NCI-H128 (cell line): ENCODE results near the gene DLG4.
"Not testable (repeated sequence)": the region's sequence is repeated elsewhere in the genome, so short reads cannot be mapped to it uniquely, and the experiment has no call there.

Source experiments
- DNase-seq: peaks from one replicate; lab custom pipeline; 2025; ENCODE audit not compliant: unreplicated experiment; lab: John Stamatoyannopoulos, UW

The DLG4 gene

DNA sequence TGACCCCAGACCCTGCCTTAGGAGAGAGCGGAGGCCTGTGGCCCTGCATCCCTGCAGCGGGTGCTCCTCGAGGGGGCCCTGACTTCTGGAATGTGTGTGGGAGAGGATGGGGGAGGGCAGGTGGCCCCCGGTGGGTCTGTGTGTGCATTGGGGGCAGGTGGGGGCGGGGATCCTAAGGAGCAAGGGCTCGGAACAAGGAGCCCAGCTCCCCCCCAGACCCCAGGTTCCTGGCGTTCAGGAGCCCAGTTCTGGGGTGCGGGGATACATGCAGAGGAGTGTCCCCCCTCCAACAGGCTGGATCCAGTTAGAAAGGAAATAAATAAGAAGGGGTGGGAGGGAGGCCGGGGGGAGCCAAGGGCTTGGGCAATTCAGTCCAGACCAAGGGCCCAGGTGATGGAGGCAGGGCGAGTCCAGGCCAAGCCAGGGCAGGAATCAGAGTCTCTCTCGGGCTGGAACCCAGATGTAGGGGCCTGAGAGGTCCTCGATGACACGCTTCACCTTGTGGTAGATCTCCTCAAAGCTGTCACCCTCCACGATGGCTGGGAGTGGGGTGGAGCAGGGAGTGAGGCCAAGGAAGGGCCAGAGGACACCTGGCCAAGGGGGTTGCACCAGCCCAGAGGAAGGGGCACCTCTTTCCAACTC, 29.2 kb downstream of the DLG4 start:
- no peak for DNase-seq

DNA sequence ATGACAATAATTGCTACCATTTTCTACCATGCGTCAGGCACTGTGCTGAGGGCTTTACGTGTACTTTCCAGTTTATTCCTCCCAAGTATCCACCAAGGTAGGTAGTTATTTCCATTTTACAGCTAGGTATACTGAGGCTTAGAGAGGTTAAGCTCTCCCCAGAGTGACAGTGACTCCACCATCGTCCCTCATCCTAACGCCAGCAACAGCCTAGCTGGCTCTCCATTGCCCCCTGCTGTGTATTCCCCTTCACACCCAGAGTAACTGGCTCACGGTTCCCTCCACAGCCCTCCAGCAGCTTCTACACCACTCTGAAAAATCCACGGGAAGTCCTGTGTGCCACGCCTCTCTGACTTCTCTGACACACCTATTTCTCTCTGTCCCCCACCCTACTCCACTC, 33.4 kb downstream of the DLG4 start:
- DNase-seq = no peak

DNA sequence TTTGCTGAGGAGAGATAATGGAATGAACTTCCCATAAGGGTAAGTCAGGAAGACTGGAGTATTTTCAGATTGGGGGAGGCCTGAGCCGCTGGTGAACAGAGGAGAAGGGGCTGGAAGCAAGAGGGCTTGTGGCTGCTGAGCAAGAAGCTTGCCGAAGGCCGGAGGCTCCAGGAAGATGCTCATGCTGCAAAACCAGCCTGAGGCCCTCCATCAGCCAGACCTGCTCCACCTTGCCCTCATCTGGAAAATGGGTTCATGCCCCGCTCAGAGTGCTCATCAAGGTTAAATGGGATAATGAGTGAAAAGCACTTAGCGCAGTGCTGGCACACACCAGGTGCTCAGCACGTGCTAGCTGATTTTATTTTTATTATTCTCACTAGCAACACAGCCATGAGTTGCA, 35.0 kb downstream of the DLG4 start:
- no peak for DNase-seq

DNA sequence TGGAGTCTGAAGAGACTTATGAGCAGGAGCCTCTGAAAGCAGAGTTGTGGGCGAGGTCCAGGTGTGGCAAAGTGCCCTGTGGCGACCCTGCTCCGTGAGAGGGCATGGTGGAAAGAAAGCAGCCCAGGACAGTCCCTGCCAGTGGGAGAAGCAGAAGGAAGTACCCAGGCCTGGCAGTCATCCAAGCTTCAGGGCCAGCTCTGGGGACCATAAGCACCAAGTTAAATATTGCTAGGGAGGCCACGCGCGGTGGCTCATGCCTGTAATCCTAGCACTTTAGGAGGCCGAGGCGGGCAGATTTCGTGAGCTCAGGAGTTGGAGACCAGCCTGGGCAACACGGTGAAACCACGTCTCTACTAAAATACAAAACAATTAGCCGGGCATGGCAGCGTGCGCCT, 35.5 kb downstream of the DLG4 start:
- no peak for DNase-seq

DNA sequence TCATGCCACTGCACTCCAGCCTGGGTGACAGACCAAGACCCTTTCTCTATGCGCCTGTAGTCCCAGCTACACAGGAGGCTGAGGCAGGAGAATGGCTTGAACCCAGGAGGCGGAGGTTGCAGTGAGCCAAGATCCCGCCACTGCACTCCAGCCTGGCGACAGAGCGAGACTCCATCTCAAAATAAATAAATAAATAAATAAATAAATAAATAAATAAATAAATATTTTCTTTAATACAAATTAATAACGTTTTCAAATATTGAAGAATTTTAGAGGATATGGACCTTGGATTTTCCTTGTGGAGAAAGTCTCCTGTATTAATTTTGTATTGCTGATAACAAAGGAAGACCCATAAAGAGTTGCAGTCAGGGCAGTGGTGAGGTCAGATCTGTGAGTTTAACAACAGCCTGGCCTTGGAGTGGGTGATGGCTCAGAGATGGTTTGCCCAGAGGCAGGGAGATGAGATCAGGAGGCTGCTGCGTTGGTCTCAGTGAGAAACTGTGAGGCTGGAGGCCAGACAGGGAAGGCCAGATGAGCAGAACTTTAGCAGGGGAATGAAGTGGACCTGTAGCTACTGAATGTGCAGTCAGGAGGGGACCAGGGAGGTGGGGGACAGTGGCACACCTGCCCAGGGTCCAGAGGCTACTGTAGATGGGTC, 36.1 kb downstream of the DLG4 start:
- no peak for DNase-seq

DNA sequence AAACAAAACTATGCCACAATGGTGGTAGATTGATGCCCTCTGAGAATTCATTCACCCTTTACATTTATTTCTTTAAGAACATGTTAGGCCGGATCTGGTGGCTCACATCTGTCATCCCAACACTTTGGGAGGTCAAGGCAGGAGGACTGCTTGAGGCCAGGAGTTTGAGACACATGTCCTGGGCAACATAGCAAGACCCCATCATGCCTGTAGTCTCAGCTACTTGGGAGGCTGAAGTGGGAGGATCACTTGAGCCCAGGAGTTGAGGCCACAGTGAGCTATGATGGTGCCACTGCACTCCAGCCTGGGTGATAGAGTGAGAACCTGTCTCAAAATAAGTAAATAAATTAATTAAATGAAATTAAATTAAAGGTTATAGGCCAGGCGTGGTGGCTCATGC, 37.5 kb downstream of the DLG4 start:
- DNase-seq = not testable (repeated sequence)

DNA sequence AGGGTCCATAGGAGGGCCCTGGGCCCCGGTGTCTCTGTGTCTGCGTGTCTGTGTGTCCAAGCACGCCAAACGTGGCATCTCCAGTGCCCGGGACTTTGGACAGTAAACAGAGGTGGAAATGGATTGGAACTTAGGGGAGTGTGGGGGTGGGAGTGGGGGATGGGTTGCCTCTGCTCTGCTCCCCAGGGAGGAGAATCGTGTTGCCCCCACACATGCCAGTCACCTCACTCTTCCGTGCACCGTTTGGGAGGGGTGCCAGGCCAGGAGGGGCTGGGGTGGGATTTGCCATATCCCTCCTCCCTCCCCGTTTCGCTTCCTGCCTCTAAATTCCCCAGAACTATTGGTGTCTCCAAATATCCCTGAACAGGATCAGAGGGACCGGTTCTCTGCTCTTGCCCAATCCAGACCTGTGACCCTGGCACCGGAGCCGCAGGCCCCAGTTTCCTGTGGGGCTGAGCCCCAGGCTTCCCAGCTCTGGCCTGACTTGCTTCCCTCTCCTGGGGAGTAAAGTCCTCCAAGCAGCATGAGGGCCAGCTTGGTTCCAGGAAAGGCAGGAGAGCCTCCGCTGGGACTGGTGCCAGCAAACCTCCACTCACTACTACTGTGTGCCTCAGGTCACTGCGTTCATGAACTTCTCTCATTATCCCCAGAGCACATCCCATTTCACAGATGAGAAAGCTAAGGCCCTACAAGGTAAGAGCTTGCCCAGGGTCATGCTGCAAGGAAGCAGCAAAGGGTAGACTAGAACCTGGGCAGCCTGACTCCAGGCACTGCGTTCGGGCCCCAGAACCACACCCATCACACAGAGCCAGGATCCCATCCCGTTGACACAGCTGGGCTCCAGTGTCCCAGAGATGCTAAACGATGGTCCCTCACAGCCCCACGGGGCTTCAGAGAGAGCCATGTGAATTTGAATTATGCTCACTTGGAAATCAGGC, 40.0 kb downstream of the DLG4 start, which contains the start of gene ASGR1:
ASGR1 (minus strand) TSS at position 54 of the 938 bp plus-strand sequence. CDS start 807 bp downstream, outside the sequence.
- DNase-seq = no peak

DNA sequence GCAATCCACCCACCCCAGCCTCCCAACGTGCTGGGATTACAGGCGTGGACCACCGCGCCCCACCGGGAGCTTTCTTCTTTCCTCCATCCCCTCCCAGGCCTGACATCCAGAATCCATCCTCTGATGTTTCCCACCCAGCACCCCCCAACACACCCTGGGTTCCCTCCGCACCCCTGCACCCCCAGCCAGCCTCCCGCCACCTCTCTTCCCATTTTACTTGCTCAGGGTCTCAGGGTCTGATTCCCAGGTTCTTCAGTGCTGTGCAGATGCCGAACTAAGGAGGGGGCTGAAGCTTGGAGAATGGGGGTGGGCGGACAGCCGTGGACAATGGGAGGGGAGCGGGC, 40.7 kb downstream of the DLG4 start:
- DNase-seq = no peak

DNA sequence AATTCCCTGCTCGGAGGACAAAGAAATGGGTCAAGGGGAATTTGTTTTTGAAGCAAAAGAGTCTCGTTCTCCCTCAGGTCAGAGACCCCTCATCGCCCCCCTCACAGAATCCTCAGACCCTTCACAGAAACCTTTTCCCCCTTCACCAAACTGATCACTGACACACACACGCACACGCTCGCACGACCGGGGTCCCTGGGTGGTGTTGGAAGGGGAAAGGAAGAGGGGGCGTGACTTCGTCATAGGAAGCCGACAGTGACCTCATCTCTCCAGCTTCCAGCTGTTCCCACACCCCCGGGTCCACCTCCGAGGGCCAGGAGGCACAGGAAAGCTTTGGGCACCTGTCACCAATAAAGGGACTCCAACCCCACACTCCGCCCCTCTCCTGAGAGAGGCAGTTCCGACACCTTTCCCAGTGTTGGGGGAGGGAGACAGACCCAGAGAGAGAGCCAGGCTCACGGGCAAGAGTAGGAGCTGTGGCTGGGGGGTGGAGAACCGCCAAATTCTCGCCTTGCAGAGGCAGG, 41.6 kb downstream of the DLG4 start:
- DNase-seq = peak; percentile 52

DNA sequence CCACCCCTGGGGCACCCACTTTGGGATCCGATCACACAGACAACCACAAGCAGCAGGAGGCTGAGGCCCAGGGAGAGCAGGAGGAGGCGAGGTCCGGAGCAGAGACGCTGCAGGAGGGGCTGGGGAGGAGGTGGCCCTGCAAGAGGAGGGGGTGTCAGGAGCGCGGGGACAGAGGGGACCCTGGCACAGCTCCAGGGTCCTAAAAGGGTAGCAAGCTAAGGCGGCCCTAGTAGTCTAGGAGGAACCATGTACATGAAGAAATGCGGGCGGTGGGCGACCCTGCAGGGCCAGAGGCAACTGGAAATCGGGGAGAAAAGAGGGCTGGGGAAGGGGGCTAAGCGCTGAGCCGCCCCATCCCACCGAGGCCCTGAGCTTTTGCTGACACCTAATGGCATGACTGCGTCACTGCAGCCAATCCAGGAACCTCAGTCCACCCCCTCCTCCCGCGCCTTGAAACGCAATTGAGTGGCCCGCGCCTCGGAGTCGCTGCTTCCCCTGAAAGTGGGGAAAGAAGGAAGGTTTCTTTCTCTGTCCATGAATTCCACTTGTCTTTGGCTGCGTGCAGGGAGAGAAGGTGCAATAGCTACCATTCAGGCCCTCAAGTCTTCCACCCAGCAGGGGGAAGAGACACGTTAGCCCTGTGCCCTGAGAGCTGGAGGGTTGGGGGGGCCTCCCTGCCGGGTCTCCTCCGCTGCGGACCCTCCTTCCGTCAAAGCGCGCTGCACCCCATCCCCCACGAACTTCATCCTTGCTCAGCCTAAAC, 42.3 kb downstream of the DLG4 start:
- DNase-seq = peak; percentile 75

DNA sequence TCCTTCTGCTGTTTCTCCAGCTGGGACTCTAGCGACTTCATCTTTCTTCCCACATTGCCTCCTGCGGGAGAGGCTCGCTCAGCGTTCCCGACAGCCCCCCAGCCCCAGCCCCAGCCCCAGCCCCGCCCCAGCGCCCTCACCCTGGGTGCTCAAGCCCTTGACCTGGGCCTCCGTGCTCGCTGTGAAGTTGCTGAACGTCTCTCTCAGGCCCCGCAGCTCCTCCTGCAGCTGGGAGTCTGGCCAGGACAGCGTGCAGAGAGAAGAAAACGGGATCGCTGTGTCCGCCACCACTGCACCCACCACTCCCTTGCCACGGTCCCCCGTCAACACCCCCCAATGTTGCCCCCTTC, 42.8 kb downstream of the DLG4 start:
- DNase-seq = no peak

DNA sequence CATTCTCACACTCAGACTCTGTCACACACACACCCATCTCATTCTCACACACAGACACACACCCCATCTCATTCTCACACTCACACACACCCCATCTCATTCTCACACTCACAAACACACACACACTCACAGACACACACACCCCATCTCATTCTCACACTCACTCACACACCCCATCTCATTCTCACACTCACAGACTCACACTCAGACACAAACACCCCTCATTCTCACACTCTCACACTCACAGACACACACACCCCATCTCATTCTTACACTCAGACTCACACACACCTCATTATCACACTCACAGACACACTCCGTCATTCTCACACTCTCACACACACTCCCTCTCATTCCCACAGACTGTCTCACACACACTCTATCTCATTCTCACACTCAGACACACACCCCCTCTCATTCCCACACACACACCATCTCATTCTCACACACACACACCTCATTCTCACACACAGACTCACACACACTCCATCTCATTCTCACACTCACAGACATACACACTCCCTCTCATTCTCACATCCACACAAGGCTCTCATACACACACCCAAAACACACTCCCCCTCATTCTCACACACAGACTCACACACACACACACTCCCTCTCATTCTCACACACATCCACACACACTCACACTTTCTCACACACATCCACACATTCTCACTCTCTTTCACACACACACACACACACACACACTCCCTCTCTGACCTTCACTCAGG, 43.4 kb downstream of the DLG4 start:
- DNase-seq = no peak

DNA sequence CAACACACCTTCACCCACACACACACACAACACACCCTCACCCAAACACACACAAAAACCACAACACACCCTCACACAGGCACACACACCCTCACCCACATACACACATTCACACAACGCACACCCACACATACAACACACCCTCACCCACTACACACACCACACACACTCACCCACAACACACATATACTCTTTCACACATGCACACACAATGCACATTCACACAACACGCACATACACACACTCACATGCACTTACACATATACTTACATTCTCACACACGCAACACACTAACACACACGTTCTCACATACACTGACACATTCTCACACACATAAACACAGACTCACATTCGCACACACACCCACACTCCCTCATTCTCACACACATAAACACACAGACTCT, 44.3 kb downstream of the DLG4 start:
- DNase-seq = no peak

DNA sequence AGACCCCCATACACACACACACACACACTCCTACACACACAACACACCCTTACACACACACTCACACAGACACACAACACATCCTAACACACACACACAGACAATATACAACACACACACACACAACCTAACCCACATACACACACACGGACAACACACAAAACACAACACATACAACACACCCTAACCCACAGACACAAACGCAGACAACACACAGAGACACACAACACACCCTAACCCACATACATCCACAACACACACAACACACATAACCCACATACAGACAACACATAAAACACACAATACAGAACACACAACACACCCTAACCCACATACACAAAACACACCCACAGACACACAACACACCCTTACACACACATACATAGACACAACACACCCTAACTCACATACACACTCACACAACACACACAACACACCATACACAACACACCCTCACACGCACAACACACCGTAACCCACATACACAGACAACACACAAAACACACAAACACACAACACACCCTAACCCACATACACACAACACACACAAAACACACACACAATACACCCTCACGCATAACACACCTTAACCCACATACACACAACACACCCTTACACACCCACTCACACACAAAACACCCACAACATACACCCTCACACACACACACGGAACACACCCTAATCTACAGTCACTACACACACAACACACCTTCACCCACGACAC, 44.9 kb downstream of the DLG4 start:
- no peak for DNase-seq

DNA sequence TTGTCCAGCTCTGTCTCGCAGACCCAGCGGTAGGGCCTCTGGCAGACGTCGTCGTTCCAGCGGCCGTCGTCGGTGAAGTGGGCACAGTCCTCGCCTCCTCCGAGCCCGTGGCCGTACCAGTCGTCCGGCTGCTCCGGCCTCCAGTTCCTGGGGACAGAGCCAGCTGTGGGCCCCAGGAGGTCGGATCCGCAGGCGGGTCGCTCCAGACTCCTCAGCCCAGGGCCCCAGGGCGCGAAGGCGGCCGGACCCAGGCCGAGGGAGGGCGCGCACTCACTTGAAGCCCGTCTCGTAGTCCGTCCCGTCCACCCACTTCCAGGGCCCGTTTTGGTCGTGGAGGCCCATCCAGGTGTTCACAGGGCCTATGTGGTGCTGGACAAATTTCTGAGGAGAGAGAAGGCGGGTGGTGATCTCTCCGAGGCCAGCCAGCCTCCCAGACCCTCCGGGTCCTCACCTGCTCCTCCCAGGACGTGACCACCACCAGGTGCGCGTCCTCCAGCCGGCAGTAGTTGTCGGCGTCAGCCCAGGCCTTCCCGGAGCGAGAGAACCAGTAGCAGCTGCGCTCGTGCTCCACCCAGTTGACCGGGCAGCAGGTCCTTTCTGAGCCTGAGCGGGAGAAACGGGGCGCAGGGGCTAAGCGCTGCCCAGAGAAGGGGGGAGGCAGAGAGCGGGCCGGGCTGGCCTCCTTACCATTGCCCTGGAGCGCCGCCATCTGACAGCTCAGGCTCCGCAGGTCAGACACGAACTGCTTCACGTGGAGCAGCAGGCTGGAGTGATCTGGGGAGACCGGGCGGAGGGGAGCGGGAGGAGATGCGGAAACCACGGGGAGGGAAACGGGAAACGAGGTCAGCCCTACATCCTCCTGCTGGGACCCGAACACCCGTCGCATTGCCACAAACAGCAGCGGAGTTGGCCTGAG, 45.7 kb downstream of the DLG4 start:
- DNase-seq = no peak

DNA sequence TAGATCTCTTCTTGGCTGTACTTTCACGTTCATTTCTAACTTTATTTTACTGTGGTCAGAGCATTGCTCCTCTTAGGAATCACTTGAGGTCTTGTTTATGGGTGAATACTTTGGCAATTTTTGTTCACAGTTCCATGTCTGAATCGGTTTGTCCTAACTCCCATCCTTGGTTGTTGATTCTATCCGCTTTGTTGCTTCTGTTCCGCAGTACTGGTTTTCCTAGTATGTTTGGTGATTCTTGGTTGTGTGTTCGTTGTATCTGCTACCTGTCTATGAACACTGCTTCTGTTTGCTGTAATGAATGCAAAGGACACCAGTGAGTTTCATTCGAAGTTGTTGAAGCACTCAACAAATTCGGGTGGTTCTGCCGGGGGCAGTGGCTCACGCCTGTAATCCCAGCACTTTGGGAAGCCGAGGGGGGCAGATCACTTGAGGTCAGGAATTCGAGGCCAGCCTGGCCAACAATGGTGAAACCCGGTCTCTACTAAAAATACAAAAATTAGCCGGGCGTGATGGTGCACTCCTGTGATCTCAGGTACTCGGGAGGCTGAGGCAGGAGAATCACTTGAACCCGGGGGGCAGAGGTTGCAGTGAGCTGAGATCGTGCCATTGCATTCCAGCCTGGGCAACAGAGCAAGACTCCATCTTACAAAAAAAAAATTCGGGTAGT, 47.0 kb downstream of the DLG4 start:
- not testable (repeated sequence) for DNase-seq

DNA sequence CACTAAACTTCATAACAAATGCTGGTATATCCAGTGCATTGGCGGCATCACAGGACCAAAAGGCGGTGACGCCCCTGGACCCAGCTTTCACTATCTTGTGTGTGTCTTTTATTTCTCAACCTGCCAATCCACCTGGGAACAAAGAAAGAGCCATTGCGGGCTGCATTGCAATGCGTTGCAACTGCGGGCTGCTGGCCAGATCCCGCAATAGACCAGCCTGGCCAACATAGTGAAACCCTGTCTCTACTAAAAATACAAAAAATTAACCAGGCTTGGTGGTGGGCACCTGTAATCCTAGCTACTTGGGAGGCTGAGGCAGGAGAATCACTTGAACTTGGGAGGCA, 50.1 kb downstream of the DLG4 start:
- DNase-seq = not testable (repeated sequence)
